HG03469 (cell line): ENCODE data around the gene NAT10.

Source experiments
- ATAC-seq: cut with Tn5 transposase; IDR thresholded peaks from one replicate; pipeline ENCODE4 v1.9.1; 2021; ENCODE audit warnings: mild to moderate bottlenecking, moderate library complexity, moderate number of reproducible peaks; ENCODE audit not compliant: unreplicated experiment

Gene NAT10

GRCh38 chr11:34105957-34106504 is 602 bp downstream of the NAT10 start:
- ATAC-seq, result peak; percentile 3

GRCh38 chr11:34111722-34112270 is 6.4 kb downstream of the NAT10 start:
- ATAC-seq, result no peak

- ATAC-seq, result no peak
Measured at GRCh38 chr11:34114014-34114413, 8.6 kb downstream of the NAT10 start.

- no peak for ATAC-seq
Measured at GRCh38 chr11:34114471-34114870, 9.0 kb downstream of the NAT10 start.

- no peak for ATAC-seq
Measured at GRCh38 chr11:34120651-34121050, 15.2 kb downstream of the NAT10 start.

GRCh38 chr11:34124885-34125668 is 19.6 kb downstream of the NAT10 start:
- ATAC-seq, result no peak

GRCh38 chr11:34126959-34127848 is 21.8 kb downstream of the NAT10 start:
- ATAC-seq, result no peak

- ATAC-seq, result no peak
Measured at GRCh38 chr11:34128824-34129223, 23.4 kb downstream of the NAT10 start.

GRCh38 chr11:34132261-34132965 is 27.0 kb downstream of the NAT10 start:
- no peak for ATAC-seq

- ATAC-seq, result no peak
Measured at GRCh38 chr11:34134765-34135164, 29.3 kb downstream of the NAT10 start.

GRCh38 chr11:34135439-34135838 is 30.0 kb downstream of the NAT10 start:
- no peak for ATAC-seq

GRCh38 chr11:34136420-34136819 is 31.0 kb downstream of the NAT10 start:
- no peak for ATAC-seq

GRCh38 chr11:34139346-34139745 is 33.9 kb downstream of the NAT10 start:
- ATAC-seq, result no peak

- no peak for ATAC-seq
Measured at GRCh38 chr11:34140149-34140548, 34.7 kb downstream of the NAT10 start.

- ATAC-seq, result no peak
Measured at GRCh38 chr11:34143048-34143447, 37.6 kb downstream of the NAT10 start.

GRCh38 chr11:34145073-34145472 is 39.6 kb downstream of the NAT10 start:
- peak; percentile 73 for ATAC-seq

- ATAC-seq, result peak; percentile 41
Measured at GRCh38 chr11:34145847-34146381, 40.5 kb downstream of the NAT10 start.

- ATAC-seq, result no peak
Measured at GRCh38 chr11:34146411-34146810, 41.0 kb downstream of the NAT10 start.

- no peak for ATAC-seq
Measured at GRCh38 chr11:34146866-34147265, 41.4 kb downstream of the NAT10 start.

- no peak for ATAC-seq
Measured at GRCh38 chr11:34147581-34147980, 42.2 kb downstream of the NAT10 start.
